SK-N-SH (cell line): ENCODE measurements around the gene P3H2. TPM values are rescaled to one million over a fixed set of nuclear protein-coding genes. Genes with fewer than 3 reads are reported as not detected.
A peak's percentile ranks its signal among the peaks of the same experiment; 100 is the strongest.

Experiments
- CTCF ChIA-PET: fragments of 300-600, 350-600 bp; formaldehyde crosslinking; extraction: SDS; loops from one replicate; lab custom pipeline; 2021; lab: Yijun Ruan, JAX
- POLR2A ChIA-PET: fragments of 350-600 bp; sonication (Branson Sonifier 250); formaldehyde crosslinking; extraction: SDS; loops from one replicate; lab custom pipeline; 2020; ENCODE audit warnings: antibody characterized with exemption, inconsistent platforms; lab: Yijun Ruan, JAX
- DNase-seq: peaks from one replicate; pipeline ENCODE4 v3.0.0; 2012
- H2AFZ ChIP-seq: fragments of 200-600 bp; sonication (generic); 2 replicates; pipeline ENCODE4 v1.8.1; 2016; ENCODE audit warnings: antibody characterized with exemption, mild to moderate bottlenecking, low read depth
- H3F3A ChIP-seq: fragments of 200-600 bp; sonication (generic); replicated peaks from 2 replicates; pipeline ENCODE3; 2016; ENCODE audit warnings: antibody characterized with exemption, mild to moderate bottlenecking; ENCODE audit not compliant: insufficient read depth
- H3K27ac ChIP-seq, 2 experiments: fragments of 200-500 bp in 1 of 2; fragments of 200-600 bp in 1 of 2; sonication (Bioruptor generic) in 1 of 2; sonication (generic), shearing (Covaris generic) in 1 of 2; 2 replicates each; pipeline versions ENCODE4 v1.5.1 to v1.6.1; 2014 to 2016; ENCODE audit warnings: low read depth in 2 of 2, inconsistent platforms in 1 of 2, low read length in 1 of 2, mild to moderate bottlenecking in 1 of 2, mixed read lengths in 1 of 2
- H3K27me3 ChIP-seq: fragments of 200-600 bp; sonication (generic), shearing (Covaris generic); 2 replicates; pipeline ENCODE4 v1.6.1; 2016; ENCODE audit warnings: mixed run types; ENCODE audit not compliant: insufficient read depth
- H3K36me3 ChIP-seq, 2 experiments: fragments of 200-500 bp in 1 of 2; fragments of 200-600 bp in 1 of 2; sonication (Bioruptor generic) in 1 of 2; sonication (generic) in 1 of 2; replicated peaks in 1 of 2; 2 replicates each; pipeline versions ENCODE3 to v1.5.1; 2014 to 2016; ENCODE audit warnings: low read length in 1 of 2, mild to moderate bottlenecking in 1 of 2; ENCODE audit not compliant: insufficient read depth in 2 of 2, control insufficient read depth in 1 of 2
- H3K4me1 ChIP-seq, 2 experiments: fragments of 200-500 bp in 1 of 2; fragments of 200-600 bp in 1 of 2; sonication (Bioruptor generic) in 1 of 2; sonication (generic), shearing (Covaris generic) in 1 of 2; 2 replicates each; pipeline versions ENCODE4 v1.5.1 to v1.6.1; 2014 to 2016; ENCODE audit warnings: low read depth in 1 of 2, low read length in 1 of 2, mixed run types in 1 of 2; ENCODE audit not compliant: insufficient read depth in 2 of 2, control insufficient read depth in 1 of 2
- H3K4me2 ChIP-seq: fragments of 200-600 bp; sonication (generic), shearing (Covaris generic); 2 replicates; pipeline ENCODE4 v1.6.1; 2017; ENCODE audit warnings: mixed run types
- H3K4me3 ChIP-seq, 2 experiments: fragments of 200-500 bp in 1 of 2; fragments of 200-600 bp in 1 of 2; sonication (Bioruptor generic) in 1 of 2; sonication (generic), shearing (Covaris generic) in 1 of 2; 2 replicates each; pipeline versions ENCODE4 v1.5.1 to v1.8.1; 2014 to 2016; ENCODE audit warnings: low read depth in 2 of 2, inconsistent platforms in 1 of 2, low read length in 1 of 2, mild to moderate bottlenecking in 1 of 2, mixed read lengths in 1 of 2, moderate library complexity in 1 of 2
- H3K79me2 ChIP-seq: fragments of 200-600 bp; sonication (generic); 2 replicates; pipeline ENCODE4 v1.8.1; 2017; ENCODE audit warnings: mild to moderate bottlenecking; ENCODE audit not compliant: insufficient read depth
- H3K9ac ChIP-seq: fragments of 200-600 bp; sonication (generic); 2 replicates; pipeline ENCODE4 v1.6.1; 2017; ENCODE audit warnings: mixed run types
- H3K9me2 ChIP-seq: fragments of 200-600 bp; sonication (generic); 2 replicates; pipeline ENCODE4 v1.6.1; 2017; ENCODE audit warnings: mixed run types
- H3K9me3 ChIP-seq: fragments of 200-600 bp; sonication (generic); 2 replicates; pipeline ENCODE4 v1.6.1; 2017; ENCODE audit warnings: mixed run types, mild to moderate bottlenecking, moderate library complexity
- H4K20me1 ChIP-seq: fragments of 200-600 bp; sonication (generic); 2 replicates; pipeline ENCODE4 v1.6.1; 2017; ENCODE audit warnings: mild to moderate bottlenecking, mixed run types; ENCODE audit not compliant: insufficient read depth
- EP300 ChIP-seq, 2 experiments: IDR thresholded peaks; 2 replicates each; pipeline versions ENCODE4 v1.4.0 to v1.6.1; 2012; ENCODE audit warnings: borderline replicate concordance in 1 of 2, low read depth in 1 of 2, low read length in 1 of 2
- FOSL2 ChIP-seq: IDR thresholded peaks from 2 replicates; pipeline ENCODE4 v1.4.0; 2012; ENCODE audit warnings: low read depth, mild to moderate bottlenecking, moderate library complexity, borderline replicate concordance
- FOXJ3 ChIP-seq: sonication (generic); formaldehyde crosslinking; IDR thresholded peaks from 2 replicates; pipeline ENCODE4 v1.5.1; 2020; ENCODE audit warnings: mild to moderate bottlenecking, missing genetic modification reagents
- GATA2 ChIP-seq: sonication (generic); formaldehyde crosslinking; IDR thresholded peaks from 2 replicates; pipeline ENCODE4 v1.5.0; 2020; ENCODE audit warnings: mild to moderate bottlenecking, missing genetic modification reagents
- IRF3 ChIP-seq: fragments of 150-350 bp; IDR thresholded peaks from 2 replicates; pipeline ENCODE4 v1.6.1; 2016; ENCODE audit warnings: mild to moderate bottlenecking, low read depth, low read length
- NFIC ChIP-seq: IDR thresholded peaks from 2 replicates; pipeline ENCODE4 v1.4.0; 2012; ENCODE audit warnings: borderline replicate concordance
- TCF12 ChIP-seq: IDR thresholded peaks from 2 replicates; pipeline ENCODE4 v1.4.0; 2012
- USF2 ChIP-seq: fragments of 150-350 bp; IDR thresholded peaks from 2 replicates; pipeline ENCODE4 v1.6.1; 2017; ENCODE audit warnings: antibody characterized with exemption, low read length, low read depth, borderline replicate concordance
- ZBTB33 ChIP-seq: IDR thresholded peaks from 2 replicates; pipeline ENCODE4 v1.4.0; 2012; ENCODE audit warnings: low read depth, borderline replicate concordance
- WGBS: methylation state at CpG from one replicate; pipeline ENCODE4 v1.1.6; 2017; ENCODE audit warnings: low lambda C conversion rate; 5-methylcytosine and 5-hydroxymethylcytosine counted together
- polyA plus RNA-seq, 3 experiments: library from polyadenylated mRNA; depleted of rRNA; stranded (reverse); fragments of >200 nt; gene quantifications; 2 replicates each; pipeline ENCODE4 v1.2.3, GENCODE V29; 2012

Gene P3H2
- polyA plus RNA-seq, 1 of the 3 experiments (the other 2 are of a cell fraction): 2.8 TPM

GRCh38 chr3:190060192-190060775 lies 60.4 kb downstream of the P3H2 start:
- Histone ChIP-seq H3K36me3 (no peaks in the 10 kb centered on the region), H2AFZ (no peak overlapping the region), H3K27ac (no peak overlapping the region), H3K9ac (no peak overlapping the region), H3F3A (peaks cover 11% of the 10 kb centered on the region), H3K4me1 (peaks cover 0 to 5% of the 10 kb centered on the region in 2 experiments; a peak in 1 of 4 replicates), H3K4me3 (no peak overlapping the region), H3K79me2 (no peaks in the 10 kb centered on the region), H3K27me3 (no peaks in the 10 kb centered on the region), H4K20me1 (no peaks in the 10 kb centered on the region), H3K9me2 (no peaks in the 10 kb centered on the region), H3K4me2 (no peak overlapping the region), H3K9me3 (no peaks in the 10 kb centered on the region)
- CTCF ChIA-PET: no interaction called here
- POLR2A ChIA-PET: no interaction called here
- TF ChIP-seq TCF12: no peak
- no peak for TF ChIP-seq ZBTB33
- no peak for TF ChIP-seq GATA2
- no peak for TF ChIP-seq NFIC
- TF ChIP-seq FOXJ3 (CRISPR knock-in tag): no peak
- DNase-seq: no peak
- WGBS: 47% methylated on average over 4 of the region's 4 CpGs

- H3K36me3 ChIP-seq: no peaks in the 10 kb centered on the region
- H3K27ac ChIP-seq: 0 out of 4 replicates have a peak overlapping the region, but pooled peaks of 1 of the 2 experiments have one; percentile 14
- DNase-seq: no peak
- H3F3A ChIP-seq: peaks cover 4% of the 10 kb centered on the region
- no peak overlapping the region for H3K9ac ChIP-seq
- H3K9me3 ChIP-seq: no peaks in the 10 kb centered on the region
- WGBS: 0% methylated on average over 1 of the region's 1 CpG
- no peak overlapping the region for H3K4me3 ChIP-seq
- CTCF ChIA-PET: no interaction called here
- no peak overlapping the region for H2AFZ ChIP-seq
- no peak overlapping the region for H3K4me2 ChIP-seq
- no peaks in the 10 kb centered on the region for H3K79me2 ChIP-seq
- no peaks in the 10 kb centered on the region for H4K20me1 ChIP-seq
- TF ChIP-seq EP300 (IDR thresholded peaks at IDR 0.05; ENCODE audit: borderline replicate concordance in 1 of 2, low read depth in 1 of 2, low read length in 1 of 2) (no peak), USF2 (no peak), IRF3 (no peak), GATA2 (no peak), FOSL2 (no peak)
- TF ChIP-seq, all 33 proteins: peak for 0
- POLR2A ChIA-PET: no interaction called here
- H3K27me3 ChIP-seq: no peaks in the 10 kb centered on the region
- H3K4me1 ChIP-seq: peaks cover 0 to 5% of the 10 kb centered on the region in 2 experiments; a peak in 1 of 4 replicates
- H3K9me2 ChIP-seq: no peaks in the 10 kb centered on the region
These were observed 61.5 kb downstream of the P3H2 start for GRCh38 chr3:190059242-190059590.
